Measurements from ENCODE around the gene INSC.

DNA sequence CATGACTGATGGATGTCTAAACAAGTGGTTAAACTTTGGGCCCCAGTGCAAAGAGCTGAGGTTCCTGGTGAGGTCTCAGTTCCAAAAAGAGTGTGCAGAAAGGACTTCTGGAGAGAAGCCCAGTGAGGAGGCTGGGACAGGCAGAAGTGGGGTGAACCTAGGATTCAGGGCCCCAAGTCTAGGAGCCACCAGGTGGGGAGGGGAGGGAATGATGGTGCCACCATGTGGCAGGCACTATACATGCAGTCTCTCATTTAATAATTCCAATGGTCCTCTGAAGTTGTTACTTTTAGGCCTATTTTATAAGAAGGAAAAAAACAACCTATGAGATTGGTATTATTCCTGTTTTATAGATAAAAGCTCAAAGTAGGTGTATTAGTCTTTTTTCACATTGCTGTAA is 102.0 kb downstream of the INSC start:
- no peak for TF ChIP-seq HDAC6 (IDR thresholded peaks at IDR 0.05; ENCODE audit: low read depth, low read length)
- TF ChIP-seq HDAC2 (IDR thresholded peaks at IDR 0.05; ENCODE audit: borderline replicate concordance in 1 of 2, low read depth in 2 of 2, low read length in 2 of 2) = no peak
